ENCODE measurements around the gene CACUL1.
A peak's percentile ranks its signal among the peaks of the same experiment; 100 is the strongest.

Gene CACUL1

DNA sequence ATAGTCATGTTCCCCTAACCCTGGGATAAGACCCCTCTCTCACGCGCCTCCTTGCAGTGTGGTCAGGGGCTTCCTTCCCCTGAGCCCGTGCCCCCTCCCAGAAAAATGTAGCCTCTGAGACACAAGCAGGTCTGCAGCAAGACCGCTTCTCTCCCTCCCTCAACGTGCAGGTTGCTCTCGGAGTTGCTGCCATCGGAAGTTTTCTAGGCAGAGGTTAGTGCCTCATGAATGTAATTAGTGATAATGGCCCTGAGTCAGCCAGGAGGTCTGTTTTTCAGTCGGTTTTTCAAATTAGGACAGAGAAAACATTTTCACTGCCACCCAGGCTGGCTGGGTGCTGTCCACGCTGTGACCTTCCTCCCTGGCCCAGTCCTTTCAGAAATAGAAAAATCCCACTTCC, 116.1 kb downstream of the CACUL1 start:
- DNase-seq (ENCODE audit: low read depth) = no peak
- H3K4me3 ChIP-seq (ENCODE audit: low read depth, low read length) = no peak overlapping the region
- TF ChIP-seq CTCF (IDR thresholded peaks at IDR 0.05; ENCODE audit: control insufficient read depth, extremely low read depth, insufficient read depth) = no peak

DNA sequence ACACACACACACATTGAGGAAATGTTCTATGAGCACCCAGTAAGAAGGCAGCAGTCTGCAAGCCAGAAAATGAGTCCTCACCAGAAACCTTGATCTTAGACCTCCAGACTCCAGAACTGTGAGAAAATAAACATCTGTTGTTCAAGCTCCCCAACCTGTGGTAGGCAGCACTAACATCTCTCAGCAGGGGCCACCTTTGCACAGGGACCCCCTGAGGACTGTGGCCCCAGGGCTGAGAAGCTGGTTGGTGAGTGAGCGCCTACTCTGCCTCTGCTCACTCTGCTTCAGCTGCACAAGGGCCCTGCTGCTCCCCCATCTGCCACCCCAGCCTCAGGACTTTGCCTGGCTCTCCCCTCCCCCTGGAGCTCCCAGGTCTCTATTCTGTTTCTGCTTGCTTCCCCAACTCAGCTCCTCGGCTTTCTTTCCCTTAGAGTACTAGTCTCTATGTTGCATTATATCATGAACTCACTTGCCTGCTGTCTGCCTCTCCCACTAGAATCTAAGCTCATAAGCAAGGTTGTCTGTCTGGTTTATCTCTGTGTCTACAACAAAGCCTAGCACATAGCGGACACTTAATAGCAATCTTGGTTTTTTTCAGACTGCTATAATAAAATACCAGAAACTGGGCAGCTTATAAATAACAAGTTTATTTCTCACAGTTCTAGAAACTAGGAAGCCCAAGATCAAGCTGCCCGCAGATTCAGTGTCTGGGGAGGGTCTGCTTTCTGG, 118.9 kb downstream of the CACUL1 start:
- DNase-seq (ENCODE audit: low read depth) = no peak
- no peak overlapping the region for H3K4me3 ChIP-seq (ENCODE audit: low read depth, low read length)
- TF ChIP-seq CTCF (IDR thresholded peaks at IDR 0.05; ENCODE audit: control insufficient read depth, extremely low read depth, insufficient read depth) = no peak

DNA sequence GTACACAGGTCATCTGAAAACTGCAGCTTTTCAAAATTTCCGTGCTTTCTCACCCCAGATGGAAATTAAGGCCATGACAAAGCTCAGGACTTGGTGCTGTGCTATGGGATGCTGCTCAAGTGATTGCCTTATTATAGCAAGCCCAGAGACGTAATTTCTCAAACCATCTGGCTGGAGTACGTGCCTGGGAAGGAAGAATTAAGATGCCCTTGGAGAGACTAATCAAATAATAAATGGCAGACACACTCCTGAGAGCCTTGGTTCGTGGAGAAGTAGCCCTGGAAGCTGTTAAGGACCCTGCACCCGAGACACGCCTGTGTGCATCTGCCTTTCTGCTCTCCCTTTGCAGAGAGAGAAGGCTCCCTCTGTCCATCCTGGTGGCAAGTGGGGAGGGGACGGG, 121.0 kb downstream of the CACUL1 start:
- no peak for DNase-seq (ENCODE audit: low read depth)
- H3K4me3 ChIP-seq (ENCODE audit: low read depth, low read length) = no peak overlapping the region
- no peak for TF ChIP-seq CTCF (IDR thresholded peaks at IDR 0.05; ENCODE audit: control insufficient read depth, extremely low read depth, insufficient read depth)

- no peak overlapping the region for H3K4me3 ChIP-seq (ENCODE audit: low read depth, low read length)
- no peak for DNase-seq (ENCODE audit: low read depth)
- TF ChIP-seq CTCF (IDR thresholded peaks at IDR 0.05; ENCODE audit: control insufficient read depth, extremely low read depth, insufficient read depth) = no peak
Measured at GRCh38 chr10:118629211-118629610, 125.6 kb downstream of the CACUL1 start.

GRCh38 chr10:118628397-118628796, 126.4 kb downstream of the CACUL1 start:
- no peak for TF ChIP-seq CTCF (IDR thresholded peaks at IDR 0.05; ENCODE audit: control insufficient read depth, extremely low read depth, insufficient read depth)
- H3K4me3 ChIP-seq (ENCODE audit: low read depth, low read length) = no peak overlapping the region
- no peak for DNase-seq (ENCODE audit: low read depth)

DNA sequence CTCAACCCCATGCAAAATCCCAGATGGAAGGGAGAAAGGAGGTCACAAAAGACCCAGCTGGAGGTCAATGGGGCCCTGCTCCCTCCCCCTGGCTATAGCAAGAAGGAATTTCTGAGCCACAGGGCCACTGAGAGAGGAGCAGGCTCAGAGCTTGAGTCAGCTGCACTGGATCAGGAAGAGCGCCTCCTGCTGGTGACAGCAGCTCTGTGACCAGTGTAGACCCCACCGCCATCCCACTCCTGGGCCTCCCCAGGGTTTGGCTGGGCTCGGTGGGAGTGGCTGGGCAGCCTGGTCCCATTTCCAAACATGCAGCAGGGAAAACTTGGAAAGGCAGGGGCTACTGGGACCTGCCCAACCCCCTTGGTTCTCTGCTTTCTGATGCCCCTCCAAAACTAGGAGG, 127.8 kb downstream of the CACUL1 start:
- DNase-seq (ENCODE audit: low read depth) = no peak
- TF ChIP-seq CTCF (IDR thresholded peaks at IDR 0.05; ENCODE audit: control insufficient read depth, extremely low read depth, insufficient read depth) = peak; percentile 26; the same call in 1 of the 2 replicates
- no peak overlapping the region for H3K4me3 ChIP-seq (ENCODE audit: low read depth, low read length)

All from LNCaP clone FGC (cell line).